HG03342 (cell line): ENCODE measurements around the gene SV2B.

ENCODE experiments used
- ATAC-seq: cut with Tn5 transposase; IDR thresholded peaks from one replicate; pipeline ENCODE4 v1.9.1; 2021; ENCODE audit warnings: mild to moderate bottlenecking, moderate library complexity; ENCODE audit not compliant: unreplicated experiment

Gene SV2B

GRCh38 chr15:91263632-91264531 lies 163.8 kb downstream of the SV2B start:
- ATAC-seq: no peak

GRCh38 chr15:91264651-91265351 lies 164.7 kb downstream of the SV2B start:
- no peak for ATAC-seq

GRCh38 chr15:91265416-91265940 lies 165.4 kb downstream of the SV2B start:
- ATAC-seq: no peak

- ATAC-seq: no peak
Measured at GRCh38 chr15:91268510-91268909, 168.5 kb downstream of the SV2B start.

GRCh38 chr15:91270747-91271146 lies 170.7 kb downstream of the SV2B start:
- ATAC-seq: no peak

GRCh38 chr15:91271565-91272153 lies 171.6 kb downstream of the SV2B start:
- ATAC-seq: peak; percentile 66

DNA sequence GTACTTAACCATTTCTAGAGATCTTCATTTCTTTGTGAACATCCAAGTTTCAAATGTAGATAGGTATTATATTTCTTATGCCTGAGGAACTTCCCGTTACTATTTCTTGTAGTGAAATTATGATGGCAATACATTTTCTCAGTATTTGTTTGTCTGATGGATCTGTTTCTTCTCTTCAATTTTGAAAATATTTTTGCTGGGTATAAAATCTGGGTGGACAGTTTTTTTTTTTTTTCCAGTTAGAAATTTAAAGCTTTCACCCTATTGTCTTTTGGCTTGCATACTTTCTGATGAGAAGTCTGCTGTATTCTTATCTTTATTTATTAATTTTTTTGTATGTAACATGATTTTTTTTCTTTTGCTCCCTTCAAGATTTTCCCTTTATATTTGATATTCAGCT lies 175.8 kb downstream of the SV2B start:
- no peak for ATAC-seq

DNA sequence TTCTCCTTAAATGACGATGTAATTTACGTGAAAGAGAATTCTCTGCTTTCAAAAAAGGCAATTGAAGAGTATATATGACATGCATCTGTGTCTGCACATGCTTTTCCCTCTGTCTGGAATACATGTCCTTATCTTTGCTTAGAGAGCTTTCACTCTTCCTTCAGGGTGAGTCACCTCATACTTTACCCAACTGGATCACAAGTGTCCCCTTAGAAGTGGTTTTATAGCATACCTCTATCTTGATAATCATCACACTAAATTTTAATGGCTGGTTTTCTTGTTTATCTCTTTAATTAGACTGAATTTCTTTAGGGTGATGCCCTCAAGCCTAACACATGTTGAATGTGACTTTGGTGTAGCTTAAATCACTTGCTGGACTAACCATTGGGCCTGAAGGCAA lies 178.9 kb downstream of the SV2B start:
- ATAC-seq: no peak

DNA sequence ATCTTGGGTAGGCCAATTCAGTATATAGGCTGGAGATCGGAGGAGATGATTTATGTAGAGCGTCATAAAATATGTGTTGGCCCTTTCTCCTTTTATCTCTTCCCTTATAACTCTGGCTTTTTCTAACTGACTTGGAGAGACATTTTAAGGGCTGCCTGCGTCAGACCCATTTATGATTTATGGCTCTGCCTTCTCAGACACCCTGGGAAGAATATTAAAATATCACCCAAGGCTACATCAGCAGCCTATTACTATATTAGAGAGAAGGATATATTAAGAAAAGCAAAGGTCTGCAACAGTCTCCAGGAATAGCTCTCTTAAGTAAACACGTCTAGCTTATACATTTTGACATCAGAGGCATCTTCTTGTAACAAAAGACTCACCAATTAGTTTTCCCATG lies 179.4 kb downstream of the SV2B start:
- no peak for ATAC-seq

DNA sequence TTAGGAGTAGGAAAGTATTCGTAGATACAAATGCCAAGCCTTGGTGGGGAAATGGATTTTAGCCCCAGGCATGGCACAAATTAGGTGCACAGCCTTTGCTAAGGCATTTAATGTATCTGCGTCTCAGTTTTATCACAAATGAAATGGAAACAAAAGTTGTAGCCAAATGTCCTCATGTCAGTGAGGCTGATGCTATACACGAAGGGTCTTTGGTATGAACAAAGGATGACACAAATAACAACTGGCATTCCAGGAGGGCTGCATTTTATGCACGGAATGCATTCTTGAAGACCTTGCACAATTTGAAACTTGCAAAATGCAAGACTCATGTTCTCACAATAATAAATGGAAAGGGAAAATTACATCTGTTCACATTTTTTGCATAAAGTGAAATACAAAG lies 181.9 kb downstream of the SV2B start:
- no peak for ATAC-seq

DNA sequence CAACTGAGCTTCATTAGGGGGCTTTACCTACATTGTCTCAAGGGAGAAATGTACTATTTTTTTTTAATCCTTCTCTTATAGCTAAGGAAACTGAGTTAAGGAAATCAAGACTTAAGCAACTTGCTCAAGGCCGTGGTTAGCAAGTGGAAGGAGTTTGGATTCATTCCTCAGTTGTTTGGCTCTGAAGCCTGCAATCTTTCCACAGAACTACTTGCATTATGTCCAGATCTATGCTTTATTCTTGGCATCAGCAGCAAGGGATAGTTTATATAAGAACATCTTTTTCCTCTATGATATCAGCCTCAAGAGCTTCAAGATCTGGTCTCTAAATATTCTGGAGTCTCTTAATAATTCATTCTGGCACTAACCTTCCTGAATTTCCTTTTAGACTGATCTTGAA lies 182.4 kb downstream of the SV2B start:
- no peak for ATAC-seq

DNA sequence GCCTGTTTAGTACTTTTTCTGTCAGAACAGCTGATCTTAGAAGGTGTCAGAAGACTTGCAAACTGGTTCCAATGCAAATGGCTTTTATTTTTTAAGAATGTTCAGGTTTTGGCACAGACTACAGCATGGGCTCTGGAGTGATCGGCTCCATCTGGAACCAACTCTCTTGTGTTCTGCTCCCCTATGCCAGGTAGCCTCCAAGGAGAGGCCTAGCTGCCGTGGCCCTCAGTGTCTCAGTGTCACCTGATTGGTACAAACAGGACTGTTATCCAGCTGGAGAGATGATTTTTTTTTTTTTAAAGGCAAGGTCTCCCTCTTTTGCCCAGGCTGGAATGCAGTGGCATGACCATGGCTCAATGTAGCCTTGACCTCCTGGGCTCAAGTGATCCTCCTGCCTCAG lies 183.1 kb downstream of the SV2B start:
- ATAC-seq: no peak

GRCh38 chr15:91284758-91285466 lies 184.9 kb downstream of the SV2B start:
- no peak for ATAC-seq

DNA sequence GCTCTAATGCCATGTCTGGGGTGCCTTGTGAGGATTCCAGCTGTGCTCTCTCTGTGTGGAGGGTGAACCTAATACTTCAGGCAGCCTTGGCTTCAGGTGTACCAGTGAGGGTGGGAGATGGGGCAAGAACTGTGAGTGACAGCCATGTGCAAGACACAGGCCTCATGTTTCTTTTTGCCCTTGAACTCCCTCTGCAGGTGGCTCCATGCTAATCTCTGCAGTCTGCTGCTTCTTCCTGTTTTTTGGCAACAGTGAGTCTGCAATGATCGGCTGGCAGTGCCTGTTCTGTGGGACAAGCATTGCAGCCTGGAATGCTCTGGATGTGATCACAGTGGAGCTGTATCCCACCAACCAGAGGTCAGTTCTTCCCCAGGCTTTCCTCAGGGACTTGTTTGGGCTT lies 189.3 kb downstream of the SV2B start:
- no peak for ATAC-seq

DNA sequence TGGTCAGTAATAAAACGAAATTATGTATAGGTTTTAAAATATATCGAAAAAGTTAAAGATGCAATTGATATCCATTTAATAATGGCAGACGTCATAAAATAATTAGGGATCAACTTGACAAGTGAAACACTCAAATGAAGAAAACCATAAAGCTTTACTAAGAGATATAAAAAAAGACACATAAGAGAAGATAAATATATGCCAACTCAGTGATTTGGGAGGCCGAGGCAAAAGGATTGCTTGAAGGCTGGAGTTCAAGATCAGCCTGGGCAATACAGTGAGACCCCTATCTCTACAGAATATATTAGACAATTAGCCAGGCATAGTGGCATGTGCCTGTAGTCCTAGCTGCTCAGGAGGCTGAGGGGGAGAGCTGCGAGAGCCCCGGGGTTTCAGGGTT lies 190.5 kb downstream of the SV2B start:
- ATAC-seq: no peak

GRCh38 chr15:91291673-91292072 lies 191.6 kb downstream of the SV2B start:
- ATAC-seq: no peak

DNA sequence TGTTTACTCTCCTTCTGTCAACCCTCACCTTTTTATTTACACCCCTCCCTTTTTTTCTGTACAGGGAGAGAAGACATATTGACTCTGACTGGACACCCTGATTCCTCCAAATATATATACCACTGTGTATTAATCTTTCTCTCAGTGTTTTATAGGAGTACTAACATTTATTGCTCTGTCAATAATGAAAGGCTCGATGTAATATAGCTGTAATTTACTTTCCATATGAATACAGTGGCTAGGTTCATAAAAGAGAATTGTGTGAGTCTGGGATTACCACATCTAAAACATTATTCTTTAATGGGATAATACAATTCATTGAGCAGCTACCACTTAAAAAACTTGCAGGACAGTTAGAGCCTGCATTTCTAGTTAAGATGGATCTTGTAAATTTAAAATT lies 194.3 kb downstream of the SV2B start:
- no peak for ATAC-seq

GRCh38 chr15:91294795-91295194 lies 194.7 kb downstream of the SV2B start:
- no peak for ATAC-seq

DNA sequence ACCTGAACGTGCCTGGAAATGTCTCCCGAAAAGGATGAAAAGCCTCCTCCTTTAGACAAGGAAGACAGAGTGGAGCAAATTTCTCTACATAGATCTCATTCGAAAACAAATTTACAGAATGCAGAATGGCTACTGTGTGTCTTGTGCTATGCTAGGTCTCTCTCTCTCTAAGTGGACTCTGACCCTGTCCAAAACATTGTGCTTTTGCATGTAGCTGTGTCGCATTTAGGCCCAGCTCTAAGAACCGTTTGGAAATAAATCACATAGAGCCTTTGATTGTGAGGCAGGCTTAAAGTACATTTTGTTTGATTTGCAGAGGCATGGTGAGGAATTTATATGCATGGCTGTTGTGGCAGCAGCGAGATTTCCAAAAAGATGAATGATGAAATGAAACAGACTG lies 198.0 kb downstream of the SV2B start:
- ATAC-seq: no peak

DNA sequence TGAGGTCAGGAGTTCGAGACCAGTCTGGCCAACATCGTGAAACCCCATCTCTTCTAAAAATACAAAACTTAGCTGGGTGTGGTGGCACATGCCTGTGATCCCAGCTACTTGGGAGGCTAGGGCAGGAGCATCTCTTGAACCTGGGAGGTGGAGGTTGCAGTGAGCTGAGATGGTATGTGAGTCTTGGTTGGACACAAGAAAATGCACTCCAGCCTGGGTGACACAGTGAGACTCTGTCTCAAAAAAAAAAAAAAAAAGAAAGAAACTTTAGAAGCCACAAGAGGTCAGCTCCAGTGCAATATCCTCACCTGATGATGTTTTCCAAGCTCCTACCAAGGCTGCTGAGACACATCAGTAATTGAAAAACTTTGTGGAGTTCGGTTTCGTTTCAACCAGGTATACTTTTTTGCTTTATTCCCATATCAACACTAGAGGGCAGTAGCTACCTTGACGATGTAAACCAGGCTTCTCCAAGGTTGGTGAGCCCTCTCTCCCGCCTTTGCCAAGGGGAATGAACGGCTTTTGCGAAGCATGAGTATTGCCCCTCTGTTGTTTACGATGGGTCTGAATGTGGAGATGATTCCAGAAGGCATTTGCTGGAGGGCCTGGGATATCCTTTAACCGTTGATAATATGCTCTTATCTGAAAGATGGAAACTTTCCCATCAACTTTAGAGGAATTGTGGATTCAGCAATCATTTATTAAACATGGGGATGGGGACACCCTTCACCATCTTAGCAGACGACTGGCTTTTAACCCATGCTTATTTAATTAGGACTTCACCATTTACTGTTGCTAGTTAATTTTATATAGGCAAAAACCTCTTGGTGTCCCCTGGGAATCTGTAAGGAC lies 202.8 kb downstream of the SV2B start:
- ATAC-seq: peak; percentile 47
